Thyroid gland (tissue), 4 donors: Measurements from ENCODE around the gene MSH2.

ENCODE experiments used
- CTCF ChIP-seq, 6 experiments: fragments of 200-600 bp in 3 of 6; fragments of 450-650 bp in 3 of 6; sonication (generic) in 3 of 6; IDR thresholded peaks; one replicate each; pipeline ENCODE4 v1.5.1; 2016 to 2019; ENCODE audit warnings: antibody characterized with exemption in 6 of 6, mild to moderate bottlenecking in 2 of 6, inconsistent platforms in 1 of 6, moderate library complexity in 1 of 6
- POLR2A ChIP-seq, 2 donors: fragments of 450-650 bp; IDR thresholded peaks; one replicate each; pipeline ENCODE4 v1.6.1; 2017; ENCODE audit warnings: antibody characterized with exemption in 2 of 2, mild to moderate bottlenecking in 2 of 2, moderate library complexity in 1 of 2

GRCh38 chr2:47485177-47485576 lies 82.2 kb downstream of the MSH2 start:
- TF ChIP-seq CTCF (IDR thresholded peaks at IDR 0.05) (no peak), POLR2A (IDR thresholded peaks at IDR 0.05) (no peak)
